Hypothalamus (tissue), 51 donors: ENCODE data around the gene ITGAE.
"Not testable (repeated sequence)": the region's sequence is repeated elsewhere in the genome, so short reads cannot be mapped to it uniquely, and the experiment has no call there.

Experiments used
- DNase-seq, 51 donors: peaks; one replicate each; lab custom pipeline; 2025; lab: John Stamatoyannopoulos, UW

The ITGAE gene

GRCh38 chr17:3704931-3705717 lies 95.9 kb downstream of the ITGAE start:
- no peak for DNase-seq

DNA sequence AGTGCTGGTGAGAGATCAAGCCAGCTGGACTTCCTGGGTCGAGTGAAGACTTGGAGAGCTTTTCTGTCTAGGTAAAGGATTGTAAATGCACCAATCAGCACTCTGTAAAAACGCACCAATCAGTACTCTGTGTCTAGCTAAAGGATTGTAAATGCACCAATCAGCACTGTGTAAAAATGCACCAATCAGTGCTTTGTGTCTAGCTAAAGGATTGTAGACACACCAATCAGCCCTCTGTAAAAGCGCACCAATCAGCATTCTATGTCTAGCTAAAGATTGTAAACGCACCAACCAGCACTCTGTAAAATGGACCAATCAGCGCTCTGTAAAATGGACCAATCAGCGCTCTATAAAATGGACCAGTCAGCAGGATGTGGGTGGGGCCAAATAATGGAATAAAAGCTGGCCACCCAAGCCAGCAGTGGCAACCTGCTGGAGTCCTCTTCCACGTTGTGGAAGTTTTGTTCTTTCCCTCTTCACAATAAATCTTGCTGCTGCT lies 98.9 kb downstream of the ITGAE start:
- not testable (repeated sequence) for DNase-seq

- no peak for DNase-seq
These were observed 101.0 kb downstream of the ITGAE start for GRCh38 chr17:3699951-3700350.

DNA sequence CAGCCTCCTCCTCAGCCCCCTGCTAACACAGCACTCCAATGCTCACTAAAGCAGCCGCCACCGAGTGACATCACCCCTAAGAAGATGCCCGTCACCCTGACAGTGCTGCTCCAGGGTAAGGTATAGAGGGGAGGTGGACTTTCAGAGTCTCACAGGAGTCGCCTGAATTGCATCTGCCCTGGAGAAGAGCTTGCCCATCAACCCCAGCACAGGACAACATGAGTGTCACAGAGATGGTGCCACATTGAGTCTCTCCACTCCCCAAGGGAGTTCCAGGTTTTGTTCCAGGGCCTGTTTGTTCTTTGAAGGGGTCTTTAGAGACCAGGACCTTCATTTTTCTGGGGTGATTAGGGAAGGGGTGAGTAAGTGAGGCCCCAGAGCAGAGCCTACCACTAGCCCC lies 102.8 kb downstream of the ITGAE start:
- no peak for DNase-seq

DNA sequence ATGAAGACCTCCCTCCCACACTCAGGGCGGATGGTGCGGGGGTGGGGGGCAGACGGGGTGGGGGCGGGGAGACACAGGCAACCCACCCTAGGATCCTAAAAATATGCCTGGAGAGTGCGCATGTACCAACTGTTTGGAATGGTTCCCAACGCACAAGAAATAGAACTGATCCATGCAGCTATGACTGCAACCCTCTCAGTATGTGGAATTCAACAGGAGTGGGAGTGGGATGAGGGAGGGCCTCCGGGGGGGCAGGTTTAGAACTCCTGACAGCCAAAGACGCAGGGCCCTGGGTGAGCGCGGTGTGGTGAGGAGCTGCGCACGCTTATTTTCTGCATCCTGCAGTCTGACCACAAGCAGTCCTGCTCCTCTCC lies 103.9 kb downstream of the ITGAE start:
- peak in 1 of 51 donors; percentile 45 for DNase-seq

GRCh38 chr17:3695723-3696411 lies 105.1 kb downstream of the ITGAE start, which contains the start of gene P2RX5:
TSS of gene P2RX5 (minus strand) at chr17:3696155. CDS start at chr17:3696005, 150 bp downstream.
- peak in 2 of 51 donors; percentile 27 to 44 for DNase-seq

DNA sequence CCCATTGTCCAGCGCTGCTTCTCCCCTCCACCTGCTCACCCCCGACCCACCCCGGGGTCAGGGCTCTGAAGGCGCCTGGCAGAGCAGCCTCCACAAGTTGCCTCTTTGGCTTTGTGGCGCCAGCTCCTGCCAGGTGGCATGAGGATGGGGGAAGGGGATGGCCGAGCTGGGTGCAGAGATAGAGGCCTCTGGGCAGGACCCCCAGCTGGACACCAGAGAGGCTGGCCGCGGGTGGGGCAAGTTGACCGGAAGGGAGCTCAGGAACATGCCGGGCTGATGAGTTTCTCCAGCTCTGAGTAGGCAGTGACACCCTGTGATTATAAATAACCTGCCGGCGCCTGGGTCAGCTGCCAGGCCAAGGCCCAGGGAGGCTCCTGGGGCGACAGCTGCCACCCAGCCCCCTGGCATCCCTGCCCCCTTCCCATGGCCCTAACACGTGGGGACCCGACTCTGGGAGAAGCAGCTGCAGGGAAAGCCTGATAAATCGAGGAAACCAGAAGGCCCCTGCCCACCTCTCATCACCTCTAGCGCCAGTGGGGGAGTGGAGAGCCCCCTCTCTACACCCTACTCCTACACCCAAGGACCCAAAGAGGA lies 105.8 kb downstream of the ITGAE start:
- DNase-seq = no peak

DNA sequence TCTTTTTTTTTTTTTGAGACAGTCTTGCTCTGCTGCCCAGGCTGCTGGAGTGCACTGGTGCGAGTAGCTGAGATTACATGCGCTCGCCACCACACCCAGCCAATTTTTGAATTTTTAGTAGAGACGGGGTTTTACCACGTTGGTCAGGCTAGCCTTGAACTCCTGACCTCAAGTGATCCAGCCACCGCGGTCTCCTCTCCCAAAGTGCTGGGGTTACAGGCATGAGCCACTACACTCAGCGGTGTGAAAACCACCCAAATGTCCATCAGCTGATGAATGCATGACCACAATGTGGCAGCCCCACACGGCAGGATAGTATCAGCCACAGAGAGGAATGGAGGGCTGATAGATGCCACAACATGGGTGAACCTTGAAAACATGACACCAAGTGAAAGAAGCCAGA lies 107.2 kb downstream of the ITGAE start:
- no peak for DNase-seq

- no peak for DNase-seq
These were observed 107.8 kb downstream of the ITGAE start for GRCh38 chr17:3693141-3693540.

- DNase-seq = no peak
These were observed 108.6 kb downstream of the ITGAE start for GRCh38 chr17:3692346-3692745.

- DNase-seq = no peak
These were observed 109.3 kb downstream of the ITGAE start for GRCh38 chr17:3691617-3692067.

DNA sequence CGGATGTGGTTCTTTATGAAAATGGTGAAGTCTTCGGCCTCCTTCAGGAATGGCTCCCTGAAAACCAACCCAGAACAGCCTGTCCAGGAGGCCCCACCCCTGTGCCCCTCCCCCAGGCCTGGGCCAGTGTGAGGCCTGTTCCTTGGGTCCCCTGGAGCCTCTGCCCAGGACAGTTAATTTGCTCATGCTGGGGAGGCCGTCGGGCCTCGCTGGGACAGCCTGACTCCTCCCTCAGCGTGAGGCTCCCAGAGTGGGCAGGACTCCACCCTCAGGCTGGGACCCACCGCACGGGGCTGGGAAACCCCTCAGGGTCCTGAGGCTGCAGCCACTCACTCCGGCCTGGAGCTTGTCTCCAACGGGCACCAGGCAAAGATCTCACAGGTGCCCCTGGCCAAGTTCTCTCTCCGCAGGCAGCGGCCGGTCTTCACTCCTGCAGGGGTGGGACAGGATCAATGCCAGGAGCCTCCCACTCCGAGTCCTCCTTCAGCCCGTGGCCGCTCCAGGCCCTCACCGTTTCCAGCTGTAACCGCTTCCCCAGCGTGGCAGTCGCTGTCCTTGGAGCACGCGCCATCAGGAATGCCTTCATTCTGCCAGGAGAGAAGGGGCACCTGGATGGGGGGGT lies 110.8 kb downstream of the ITGAE start:
- no peak for DNase-seq

- no peak for DNase-seq
These were observed 111.5 kb downstream of the ITGAE start for GRCh38 chr17:3689262-3690093.

GRCh38 chr17:3688852-3689261 lies 112.1 kb downstream of the ITGAE start:
- no peak for DNase-seq

DNA sequence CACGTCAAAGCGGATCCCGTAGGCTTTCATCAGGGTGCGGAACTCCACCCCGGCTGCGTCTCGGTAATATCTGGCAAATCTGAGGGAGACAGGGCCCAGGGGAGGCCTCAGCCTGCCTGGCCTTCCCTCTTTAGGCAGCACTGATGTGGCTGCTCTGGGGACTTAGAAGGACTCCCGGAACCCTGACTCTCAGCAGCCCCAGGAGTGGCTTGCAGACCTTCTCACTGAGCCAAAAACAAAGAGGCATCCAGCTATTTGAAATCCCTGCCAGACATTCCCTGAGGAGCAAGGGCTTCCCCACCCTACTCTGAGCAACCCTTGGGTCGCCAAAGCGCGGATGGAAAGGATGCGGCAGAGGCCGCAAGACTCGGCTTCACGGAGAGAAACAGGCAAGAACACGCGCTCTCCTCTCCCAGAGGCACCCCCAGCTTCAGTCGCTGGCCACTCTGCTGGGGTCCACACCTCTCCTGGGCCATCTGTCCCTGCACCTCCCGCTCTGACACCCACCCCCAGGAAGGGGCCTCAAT lies 112.9 kb downstream of the ITGAE start:
- DNase-seq = peak in 1 of 51 donors; percentile 18

DNA sequence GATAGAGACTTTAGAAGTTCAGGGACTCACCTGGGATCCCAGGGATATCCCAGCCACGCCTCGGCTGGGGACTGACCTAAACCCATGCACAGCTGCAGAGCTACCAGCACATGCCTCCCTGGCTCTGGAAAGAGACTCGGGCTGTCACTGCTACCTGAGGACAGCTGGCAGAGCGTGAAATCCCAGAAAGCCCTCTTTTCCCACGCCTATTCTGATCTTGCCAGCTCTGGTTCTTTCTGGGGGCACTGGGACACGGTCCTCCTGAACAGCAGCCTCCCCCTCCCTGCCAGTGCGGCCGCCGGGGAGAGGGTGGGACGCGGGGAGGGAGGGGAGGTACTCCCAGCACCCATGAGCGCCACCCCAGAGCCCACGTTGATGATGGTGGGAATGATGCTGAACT lies 115.8 kb downstream of the ITGAE start:
- no peak for DNase-seq

DNA sequence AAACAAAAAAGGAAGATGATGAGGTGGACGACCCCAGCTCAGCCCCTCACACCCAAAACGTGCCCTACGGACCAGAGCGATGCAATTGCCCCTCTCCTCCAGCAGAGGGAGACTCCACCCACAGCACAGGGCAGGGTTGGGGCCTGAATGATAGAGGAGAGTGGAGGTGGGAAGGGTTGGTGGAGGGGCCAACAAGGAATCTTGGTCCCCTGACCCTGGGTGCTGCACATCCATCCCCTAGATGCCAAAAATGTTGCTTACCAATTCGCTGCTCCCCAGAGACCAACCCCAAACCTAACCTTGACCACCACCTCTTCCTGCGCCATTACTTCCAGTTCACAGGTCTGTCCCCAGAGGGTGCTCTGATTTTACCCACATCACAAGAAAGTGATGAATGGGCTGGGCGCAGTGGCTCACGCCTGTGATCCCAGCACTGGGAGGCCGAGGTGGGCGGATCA lies 117.9 kb downstream of the ITGAE start:
- peak in 2 of 51 donors; percentile 2 to 16 for DNase-seq

GRCh38 chr17:3682033-3682432 lies 119.0 kb downstream of the ITGAE start:
- DNase-seq = no peak

GRCh38 chr17:3681565-3681964 lies 119.4 kb downstream of the ITGAE start:
- DNase-seq = no peak

DNA sequence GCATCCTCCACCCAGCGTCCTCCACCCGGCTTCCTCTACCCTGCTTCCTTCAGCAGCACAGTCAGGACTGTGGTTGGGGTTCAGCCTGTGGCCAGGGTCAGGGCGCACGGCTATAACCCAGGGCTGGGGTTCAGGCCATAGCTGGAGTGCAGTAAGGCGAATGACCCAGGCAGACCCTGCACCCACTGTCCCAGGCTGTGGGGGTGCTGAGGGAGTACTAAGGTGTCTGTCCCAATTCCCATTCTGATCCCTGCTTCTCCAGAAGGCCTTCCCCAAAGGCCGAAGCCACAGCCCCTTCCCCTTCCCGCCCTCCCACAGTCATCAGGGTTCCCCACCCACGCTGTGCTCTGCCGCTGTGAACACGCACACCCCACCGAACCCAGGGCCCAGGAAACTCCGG lies 119.9 kb downstream of the ITGAE start:
- DNase-seq = no peak
